ENCODE data around the gene CNNM2.
"Not testable (repeated sequence)": the region's sequence is repeated elsewhere in the genome, so short reads cannot be mapped to it uniquely, and the experiment has no call there.

DNA sequence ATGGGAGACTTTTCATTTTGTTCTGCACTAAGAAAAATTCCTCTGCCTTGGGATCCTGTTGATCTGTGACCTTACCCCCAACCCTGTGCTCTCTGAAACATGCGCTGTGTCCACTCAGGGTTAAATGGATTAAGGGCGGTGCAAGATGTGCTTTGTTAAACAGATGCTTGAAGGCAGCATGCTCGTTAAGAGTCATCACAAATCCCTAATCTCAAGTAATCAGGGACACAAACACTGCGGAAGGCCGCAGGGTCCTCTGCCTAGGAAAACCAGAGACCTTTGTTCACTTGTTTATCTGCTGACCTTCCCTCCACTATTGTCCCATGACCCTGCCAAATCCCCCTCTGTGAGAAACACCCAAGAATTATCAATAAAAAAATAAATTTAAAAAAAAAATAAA lies 212.1 kb downstream of the CNNM2 start:
- TF ChIP-seq EZH2 (IDR thresholded peaks at IDR 0.05; ENCODE audit: borderline replicate concordance, low read length): not testable (repeated sequence)
- TF ChIP-seq, protein P1, sequence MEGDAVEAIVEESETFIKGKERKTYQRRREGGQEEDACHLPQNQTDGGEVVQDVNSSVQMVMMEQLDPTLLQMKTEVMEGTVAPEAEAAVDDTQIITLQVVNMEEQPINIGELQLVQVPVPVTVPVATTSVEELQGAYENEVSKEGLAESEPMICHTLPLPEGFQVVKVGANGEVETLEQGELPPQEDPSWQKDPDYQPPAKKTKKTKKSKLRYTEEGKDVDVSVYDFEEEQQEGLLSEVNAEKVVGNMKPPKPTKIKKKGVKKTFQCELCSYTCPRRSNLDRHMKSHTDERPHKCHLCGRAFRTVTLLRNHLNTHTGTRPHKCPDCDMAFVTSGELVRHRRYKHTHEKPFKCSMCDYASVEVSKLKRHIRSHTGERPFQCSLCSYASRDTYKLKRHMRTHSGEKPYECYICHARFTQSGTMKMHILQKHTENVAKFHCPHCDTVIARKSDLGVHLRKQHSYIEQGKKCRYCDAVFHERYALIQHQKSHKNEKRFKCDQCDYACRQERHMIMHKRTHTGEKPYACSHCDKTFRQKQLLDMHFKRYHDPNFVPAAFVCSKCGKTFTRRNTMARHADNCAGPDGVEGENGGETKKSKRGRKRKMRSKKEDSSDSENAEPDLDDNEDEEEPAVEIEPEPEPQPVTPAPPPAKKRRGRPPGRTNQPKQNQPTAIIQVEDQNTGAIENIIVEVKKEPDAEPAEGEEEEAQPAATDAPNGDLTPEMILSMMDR (conservative IDR thresholded peaks at IDR 0.05 in 1 of 2, IDR thresholded peaks at IDR 0.05 in 1 of 2; ENCODE audit: extremely low read depth in 1 of 2, insufficient read depth in 1 of 2, low read depth in 1 of 2, low read length in 2 of 2): not testable (repeated sequence)
